GM12878 (cell line): ENCODE results near the gene ADK. TPM values are rescaled to one million over a fixed set of nuclear protein-coding genes. Genes with fewer than 3 reads are reported as not detected.

Experiments
- ATF3 ChIP-seq: IDR thresholded peaks from 2 replicates; pipeline ENCODE4 v1.6.1; 2011; ENCODE audit warnings: low read depth, mild to moderate bottlenecking, low read length, moderate library complexity, borderline replicate concordance; ENCODE audit errors: extremely low read depth
- EED ChIP-seq: sonication (generic); IDR thresholded peaks from 2 replicates; pipeline ENCODE4 v1.6.1; 2016; ENCODE audit warnings: antibody characterized with exemption, low read depth
- ELK1 ChIP-seq: IDR thresholded peaks from 2 replicates; pipeline ENCODE4 v1.6.1; 2012; ENCODE audit warnings: low read depth, low read length, improper control_type of control experiment
- EP300 ChIP-seq, 2 experiments: fragments of 150-350 bp in 1 of 2; IDR thresholded peaks; 2 replicates each; pipeline ENCODE4 v1.6.1; 2011 to 2012; ENCODE audit warnings: low read depth in 2 of 2, low read length in 2 of 2, borderline replicate concordance in 1 of 2, improper control_type of control experiment in 1 of 2, inconsistent platforms in 1 of 2; ENCODE audit not compliant: control insufficient read depth in 1 of 2
- HDGF ChIP-seq: fragments of 450-650 bp; IDR thresholded peaks from 2 replicates; pipeline ENCODE4 v1.6.1; 2016; ENCODE audit warnings: antibody characterized with exemption
- MYC ChIP-seq: IDR thresholded peaks from 2 replicates; pipeline ENCODE4 v1.6.1; 2011; ENCODE audit warnings: mild to moderate bottlenecking, low read length, moderate library complexity, inconsistent platforms; ENCODE audit not compliant: insufficient read depth, insufficient replicate concordance, insufficient read length, severe bottlenecking
- PRDM15 ChIP-seq: fragments of 450-650 bp; formaldehyde crosslinking; IDR thresholded peaks from 2 replicates; pipeline ENCODE4 v1.4.0; 2020; ENCODE audit warnings: mild to moderate bottlenecking, moderate library complexity
- RELB ChIP-seq: fragments of 450-650 bp; IDR thresholded peaks from 2 replicates; pipeline ENCODE4 v1.6.1; 2017; ENCODE audit warnings: low read depth, mild to moderate bottlenecking, moderate library complexity
- REST ChIP-seq: IDR thresholded peaks from 2 replicates; pipeline ENCODE4 v1.6.1; 2012; ENCODE audit warnings: mild to moderate bottlenecking, low read depth, low read length
- SUPT20H ChIP-seq: IDR thresholded peaks from 2 replicates; pipeline ENCODE4 v1.6.1; 2011; ENCODE audit warnings: low read depth, mild to moderate bottlenecking, low read length, moderate library complexity, borderline replicate concordance; ENCODE audit not compliant: control insufficient read depth
- ZNF622 ChIP-seq: fragments of 450-650 bp; IDR thresholded peaks from 2 replicates; pipeline ENCODE4 v1.6.1; 2017; ENCODE audit warnings: mild to moderate bottlenecking, inconsistent platforms
- polyA plus RNA-seq, 11 experiments: library from polyadenylated mRNA; depleted of rRNA in 4 of 11; unstranded in 6 of 11; stranded (reverse) in 5 of 11; fragments of >200 nt; fragmentation: Nextera tagmentation in 4 of 11; fragmentation: Illumina TruSeq in 1 of 11; extraction: Ambion mirVana in 4 of 11; extraction: Trizol in 1 of 11; gene quantifications; 1 replicate in 1 of 11; 2 replicates in 10 of 11; pipeline versions ENCODE4 v1.2.1 to v1.2.3, GENCODE V29; 2011 to 2016; ENCODE audit warnings: inconsistent platforms in 2 of 11, missing spikeins in 2 of 11, low read depth in 1 of 11
- total RNA-seq, 4 experiments: library from RNA; depleted of rRNA in 3 of 4; stranded (reverse); fragments of >200 nt in 3 of 4; fragmentation: Illumina TruSeq in 1 of 4; extraction: Trizol in 1 of 4; gene quantifications; 2 replicates each; pipeline versions ENCODE4 v1.2.1 to v1.2.3, GENCODE V29; 2013 to 2021

ADK gene
- total and polyA plus RNA-seq, 10 of the 15 experiments (the other 5 are each of a cell fraction or from before 2014, with no cell fraction given) = 42.0 to 151 (median 81.6) TPM

- no peak for TF ChIP-seq ELK1
- TF ChIP-seq ZNF622 = no peak
- no peak for TF ChIP-seq HDGF
- no peak for TF ChIP-seq PRDM15
- no peak for TF ChIP-seq SUPT20H
- TF ChIP-seq RELB = no peak
- no peak for TF ChIP-seq REST
- TF ChIP-seq EP300 (IDR thresholded peaks at IDR 0.05; ENCODE audit: borderline replicate concordance in 1 of 2, control insufficient read depth in 1 of 2, low read depth in 2 of 2, low read length in 2 of 2) = no peak
- no peak for TF ChIP-seq EED
- no peak for TF ChIP-seq ATF3
- TF ChIP-seq MYC = no peak
These were observed 171.5 kb downstream of the ADK start (continued) for GRCh38 chr10:74322565-74322964.
